CD14-positive monocyte (primary cell): ENCODE measurements around the gene DYRK3. TPM values are rescaled to one million over a fixed set of nuclear protein-coding genes. Genes with fewer than 3 reads are reported as not detected.

ENCODE experiments used
- DNase-seq, 3 donors: peaks; one replicate each; pipeline ENCODE4 v3.0.0-alpha.2; 2011 to 2022
- H2AFZ ChIP-seq: 2 replicates; pipeline ENCODE4 v1.6.0; 2012; ENCODE audit warnings: mild to moderate bottlenecking, low read depth, low read length, inconsistent platforms; ENCODE audit not compliant: insufficient read depth, poor library complexity, severe bottlenecking
- H3K27ac ChIP-seq, 2 donors: 1 replicate in 1 of 2; 2 replicates in 1 of 2; pipeline ENCODE4 v1.5.1; 2012 to 2013; ENCODE audit warnings: low read length in 2 of 2, control low read depth in 1 of 2, inconsistent platforms in 1 of 2, low read depth in 1 of 2, mild to moderate bottlenecking in 1 of 2
- H3K27me3 ChIP-seq, 2 donors: one replicate each; pipeline versions ENCODE4 v1.6.0 to v1.6.1; 2011 to 2013; ENCODE audit warnings: low read length in 2 of 2; ENCODE audit not compliant: control insufficient read depth in 2 of 2, insufficient read depth in 2 of 2
- H3K36me3 ChIP-seq, 2 donors: replicated peaks in 1 of 2; 1 replicate in 1 of 2; 2 replicates in 1 of 2; pipeline versions ENCODE4 v1.5.1 to v1.6.1; 2012 to 2013; ENCODE audit warnings: low read length in 2 of 2, control low read depth in 1 of 2, inconsistent platforms in 1 of 2, mild to moderate bottlenecking in 1 of 2; ENCODE audit not compliant: insufficient read depth in 2 of 2, control insufficient read depth in 1 of 2
- H3K4me1 ChIP-seq, 2 donors: 1 replicate in 1 of 2; 2 replicates in 1 of 2; pipeline versions ENCODE4 v1.5.1 to v1.6.1; 2012 to 2013; ENCODE audit warnings: low read length in 2 of 2, control low read depth in 1 of 2, inconsistent platforms in 1 of 2, mild to moderate bottlenecking in 1 of 2, moderate library complexity in 1 of 2; ENCODE audit not compliant: insufficient read depth in 2 of 2, control insufficient read depth in 1 of 2
- H3K4me2 ChIP-seq: replicated peaks from 2 replicates; pipeline ENCODE3; 2012; ENCODE audit warnings: low read length, moderate library complexity, mild to moderate bottlenecking; ENCODE audit not compliant: poor library complexity, severe bottlenecking; ENCODE audit errors: extremely low read depth
- H3K4me3 ChIP-seq, 3 experiments: fragments of 200-600 bp in 1 of 3; sonication (generic) in 1 of 3; replicated peaks in 1 of 3; 1 replicate in 2 of 3; 2 replicates in 1 of 3; pipeline ENCODE4 v1.5.1; 2011 to 2013; ENCODE audit warnings: low read length in 3 of 3, mild to moderate bottlenecking in 3 of 3, control low read depth in 2 of 3, low read depth in 2 of 3, inconsistent platforms in 1 of 3, moderate library complexity in 1 of 3
- H3K79me2 ChIP-seq: 2 replicates; pipeline ENCODE4 v1.6.0; 2012; ENCODE audit warnings: mild to moderate bottlenecking, control low read depth, inconsistent platforms, low read length, moderate library complexity; ENCODE audit not compliant: insufficient read depth
- H3K9ac ChIP-seq: 2 replicates; pipeline ENCODE4 v1.6.0; 2017; ENCODE audit warnings: low read length, mild to moderate bottlenecking; ENCODE audit not compliant: insufficient read depth, poor library complexity, severe bottlenecking
- H3K9me3 ChIP-seq, 2 donors: replicated peaks in 1 of 2; 1 replicate in 1 of 2; 2 replicates in 1 of 2; pipeline versions ENCODE4 v1.5.1 to v1.6.1; 2012 to 2013; ENCODE audit warnings: low read length in 2 of 2, control low read depth in 1 of 2; ENCODE audit not compliant: control insufficient read depth in 1 of 2, insufficient read depth in 1 of 2
- H4K20me1 ChIP-seq: 2 replicates; pipeline ENCODE4 v1.6.0; 2012; ENCODE audit warnings: mild to moderate bottlenecking, low read length, control low read depth, moderate library complexity; ENCODE audit not compliant: insufficient read depth
- H3K27ac Mint-ChIP-seq, 7 donors: one replicate each; pipeline ENCODE4 v1.8.0; 2020; ENCODE audit warnings: mild to moderate bottlenecking in 7 of 7, mixed read lengths in 7 of 7, moderate library complexity in 6 of 7, inconsistent platforms in 2 of 7
- H3K27me3 Mint-ChIP-seq, 3 donors: one replicate each; pipeline ENCODE4 v1.8.0; 2021 to 2022; ENCODE audit warnings: low read depth in 3 of 3, mild to moderate bottlenecking in 3 of 3, mixed read lengths in 3 of 3, moderate library complexity in 3 of 3, inconsistent platforms in 1 of 3
- H3K36me3 Mint-ChIP-seq, 2 donors: one replicate each; pipeline ENCODE4 v1.8.0; 2020; ENCODE audit warnings: mixed read lengths in 2 of 2, inconsistent platforms in 1 of 2, mild to moderate bottlenecking in 1 of 2
- H3K4me1 Mint-ChIP-seq: one replicate; pipeline ENCODE4 v1.8.0; 2020; ENCODE audit warnings: mild to moderate bottlenecking, mixed read lengths
- H3K4me3 Mint-ChIP-seq, 2 donors: one replicate each; pipeline ENCODE4 v1.8.0; 2020; ENCODE audit warnings: mild to moderate bottlenecking in 2 of 2, mixed read lengths in 2 of 2, moderate library complexity in 1 of 2
- H3K9me3 Mint-ChIP-seq, 7 donors: one replicate each; pipeline ENCODE4 v1.8.0; 2020 to 2022; ENCODE audit warnings: mixed read lengths in 7 of 7, mild to moderate bottlenecking in 6 of 7, moderate library complexity in 6 of 7, inconsistent platforms in 2 of 7
- CTCF ChIP-seq: fragments of 200-600 bp; IDR thresholded peaks from one replicate; pipeline ENCODE4 v1.8.0; 2022; ENCODE audit warnings: antibody characterized with exemption, mild to moderate bottlenecking
- WGBS: methylation state at CpG from one replicate; pipeline ENCODE4 v1.1.5; 2013; ENCODE audit warnings: missing lambda C conversion rate; ENCODE audit not compliant: insufficient coverage; 5-methylcytosine and 5-hydroxymethylcytosine counted together
- intact Hi-C, 2 donors: fragments of 100-400 bp; cut with micrococcal nuclease; formaldehyde crosslinking; loops; one replicate each; pipeline versions ENCODE4 v1.15.0 to v1.15.1; 2023
- polyA plus RNA-seq, 3 donors: library from polyadenylated mRNA; depleted of rRNA in 1 of 3; unstranded in 2 of 3; stranded (reverse) in 1 of 3; fragments of 300-500 nt in 2 of 3; fragments of >200 nt in 1 of 3; fragmentation: Illumina TruSeq in 2 of 3; gene quantifications; 1 replicate in 2 of 3; 2 replicates in 1 of 3; pipeline ENCODE4 v1.2.3, GENCODE V29; 2012 to 2021

The DYRK3 gene
- polyA plus RNA-seq, 3 donors = 0.13 TPM; not detected in 2

GRCh38 chr1:206657751-206658150 lies 22.4 kb downstream of the DYRK3 start:
- no peak overlapping the region for H3K4me3 ChIP-seq
- H3K27ac ChIP-seq = no peak overlapping the region
- no peak for TF ChIP-seq CTCF
- no peaks in the 10 kb centered on the region for H3K36me3 ChIP-seq
- H3K9ac ChIP-seq = no peak overlapping the region
- peaks cover 19% of the 10 kb centered on the region for H3K4me1 Mint-ChIP-seq
- no peaks in the 10 kb centered on the region for H3K79me2 ChIP-seq
- H3K4me1 ChIP-seq = peaks cover 13 to 24% of the 10 kb centered on the region in 2 donors
- no peaks in the 10 kb centered on the region for H3K9me3 ChIP-seq
- WGBS = 18% methylated on average over 4 of the region's 6 CpGs
- H3K36me3 Mint-ChIP-seq = no peaks in the 10 kb centered on the region
- peaks cover 0 to 2% (median 0%) of the 10 kb centered on the region in 7 donors for H3K9me3 Mint-ChIP-seq
- H3K4me3 Mint-ChIP-seq = peak overlapping the region in 1 of 2 donors; percentile 62
- H3K4me2 ChIP-seq = no peak overlapping the region
- intact Hi-C loops = loop anchor here in 1 of 2 donors (10.0 kb wide), 1 partner anchor 147 kb away; no protein-coding TSS in a partner anchor
- H4K20me1 ChIP-seq = peaks cover under 1% of the 10 kb centered on the region
- no peak for DNase-seq
- H3K27ac Mint-ChIP-seq = no peak overlapping the region
- H3K27me3 ChIP-seq = peaks cover 0 to 3% of the 10 kb centered on the region in 2 donors
- H3K27me3 Mint-ChIP-seq = peaks cover 8 to 23% (median 17%) of the 10 kb centered on the region in 3 donors
- no peak overlapping the region for H2AFZ ChIP-seq

- Histone ChIP-seq H3K27me3 (peaks cover 0 to 3% of the 10 kb centered on the region in 2 donors), H3K9me3 (no peaks in the 10 kb centered on the region), H3K4me1 (peaks cover 20 to 25% of the 10 kb centered on the region in 2 donors), H3K4me3 (peak overlapping the region in 1 of 3 experiments; percentile 17), H4K20me1 (peaks cover 7% of the 10 kb centered on the region), H3K9ac (no peak overlapping the region), H3K36me3 (no peaks in the 10 kb centered on the region), H2AFZ (peak overlapping the region; percentile 37), H3K79me2 (no peaks in the 10 kb centered on the region), H3K27ac (no peak overlapping the region), H3K4me2 (peak overlapping the region; percentile 60)
- TF ChIP-seq CTCF = peak; percentile 99
- DNase-seq = peak; percentile 42 to 59 (median 44)
- peak overlapping the region; percentile 60 to 62 for H3K4me3 Mint-ChIP-seq
- peaks cover 24% of the 10 kb centered on the region for H3K4me1 Mint-ChIP-seq
- peaks cover 0 to 2% (median 0%) of the 10 kb centered on the region in 7 donors for H3K9me3 Mint-ChIP-seq
- peak overlapping the region in 3 of 7 donors; percentile 27 to 60 (median 42) for H3K27ac Mint-ChIP-seq
- intact Hi-C loops = loop anchor here in 1 of 2 donors (10.0 kb wide), 1 partner anchor 146 kb away; no protein-coding TSS in a partner anchor
- peaks cover 14 to 27% (median 19%) of the 10 kb centered on the region in 3 donors for H3K27me3 Mint-ChIP-seq
- H3K36me3 Mint-ChIP-seq = no peaks in the 10 kb centered on the region
- 32% methylated on average over 10 of the region's 22 CpGs for WGBS
Observed at GRCh38 chr1:206658264-206658980, 23.1 kb downstream of the DYRK3 start.
